A673 (cell line): ENCODE data around the gene MEGF11. TPM values are rescaled to one million over a fixed set of nuclear protein-coding genes. Genes with fewer than 3 reads are reported as not detected.

ENCODE experiments used
- BruUV-seq: library from RNA; stranded (reverse); fragments of 400-500 nt; replicated peaks from 2 replicates; lab custom pipeline; 2021; lab: Mats Ljungman, UMichigan
- CTCF ChIA-PET: fragments of 300-600 bp; sonication (Branson Sonifier 250); formaldehyde crosslinking; loops from one replicate; lab custom pipeline; 2022; ENCODE audit warnings: antibody characterized with exemption; lab: Charles Lee
- POLR2A ChIA-PET: fragments of 300-600 bp; sonication (Branson Sonifier 250); formaldehyde crosslinking; loops from one replicate; lab custom pipeline; 2022; ENCODE audit warnings: antibody characterized with exemption; ENCODE audit not compliant: low non-redundant PET; lab: Charles Lee
- DNase-seq: peaks from one replicate; pipeline ENCODE4 v3.0.0-alpha.2; 2015; ENCODE audit warnings: low spot score
- H3K27ac ChIP-seq: fragments of 200-600 bp; sonication (generic); 2 replicates; pipeline ENCODE4 v1.5.1; 2016; ENCODE audit warnings: mixed run types, low read depth, mild to moderate bottlenecking, mixed read lengths, antibody characterized with exemption, low read length; ENCODE audit not compliant: poor library complexity, severe bottlenecking
- H3K27me3 ChIP-seq: fragments of 200-600 bp; sonication (generic); replicated peaks from 2 replicates; pipeline ENCODE4 v1.6.1; 2017; ENCODE audit warnings: mixed run types, low read depth, mild to moderate bottlenecking, mixed read lengths, antibody characterized with exemption, low read length; ENCODE audit not compliant: insufficient read depth, poor library complexity
- H3K36me3 ChIP-seq: fragments of 200-600 bp; sonication (generic); 2 replicates; pipeline ENCODE4 v1.6.1; 2016; ENCODE audit warnings: mixed run types, mild to moderate bottlenecking, mixed read lengths, antibody characterized with exemption, low read length; ENCODE audit not compliant: insufficient read depth, poor library complexity, severe bottlenecking
- H3K4me1 ChIP-seq: fragments of 200-600 bp; sonication (generic); 2 replicates; pipeline ENCODE4 v1.6.1; 2017; ENCODE audit warnings: mixed run types, mild to moderate bottlenecking, mixed read lengths, antibody characterized with exemption, low read length; ENCODE audit not compliant: insufficient read depth, poor library complexity, severe bottlenecking
- H3K4me3 ChIP-seq: fragments of 200-600 bp; sonication (generic); 2 replicates; pipeline ENCODE4 v1.5.1; 2016; ENCODE audit warnings: low read depth, mixed run types, mild to moderate bottlenecking, mixed read lengths, low read length; ENCODE audit not compliant: poor library complexity, severe bottlenecking
- H3K9me3 ChIP-seq: fragments of 200-600 bp; sonication (generic); 2 replicates; pipeline ENCODE4 v1.6.1; 2016; ENCODE audit warnings: mixed run types, low read depth, mild to moderate bottlenecking, mixed read lengths, antibody characterized with exemption, low read length; ENCODE audit not compliant: poor library complexity, severe bottlenecking
- EZH2 ChIP-seq: fragments of 200-600 bp; sonication (generic); IDR thresholded peaks from 2 replicates; pipeline ENCODE4 v1.6.1; 2017; ENCODE audit warnings: borderline replicate concordance, low read depth, mild to moderate bottlenecking, mixed read lengths, antibody characterized with exemption, low read length; ENCODE audit not compliant: poor library complexity, severe bottlenecking
- intact Hi-C: fragments of 100-400 bp; cut with micrococcal nuclease; formaldehyde crosslinking; loops from one replicate; pipeline ENCODE4 v1.10.0; 2022; ENCODE audit not compliant: unreplicated experiment
- total RNA-seq: library from RNA; stranded (reverse); gene quantifications from 2 replicates; pipeline ENCODE4 v1.2.3, GENCODE V29; 2021
- TF ChIP-seq, protein P1 (sequence below): fragments of 300-800, 200-600 bp; sonication (generic); conservative IDR thresholded peaks from 2 replicates; pipeline ENCODE4 v1.5.1; 2017; ENCODE audit warnings: low read depth, mild to moderate bottlenecking, antibody characterized with exemption, low read length, moderate library complexity, mixed read lengths

MEGF11 gene
- total RNA-seq, 1 experiment from 2014 or later = 0.43 TPM

DNA sequence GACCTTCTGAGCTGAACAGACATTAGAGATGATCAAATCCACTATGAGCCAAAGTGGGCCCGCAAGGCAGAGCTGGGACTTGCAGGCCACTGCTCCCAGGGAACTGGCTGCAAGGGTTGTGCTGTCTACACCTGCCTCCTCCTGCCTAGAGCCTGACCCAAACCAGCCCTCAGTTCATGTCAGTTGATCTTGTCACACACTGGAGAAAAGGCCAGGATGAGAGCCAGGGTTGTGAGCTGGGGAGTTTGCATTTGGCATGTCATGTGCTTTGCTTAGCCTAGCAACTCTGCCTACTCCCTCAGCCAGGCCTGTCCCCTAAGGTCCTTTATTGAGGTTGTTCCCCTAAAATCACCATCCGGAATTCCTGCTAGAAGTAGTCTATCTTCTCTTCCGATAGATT, 316.5 kb downstream of the MEGF11 start:
- no TSS peak for BruUV-seq
- H3K4me1 ChIP-seq = no peaks in the 10 kb centered on the region
- H3K4me3 ChIP-seq = no peak overlapping the region
- no peak for DNase-seq
- ChIA-PET POLR2A (no interaction called here), CTCF (interaction anchor here (0.5 kb wide), 1 partner anchor 145 kb away, joined by 8 read pairs; no protein-coding TSS in a partner anchor)
- H3K27me3 ChIP-seq = no peaks in the 10 kb centered on the region
- TF ChIP-seq, protein P1, sequence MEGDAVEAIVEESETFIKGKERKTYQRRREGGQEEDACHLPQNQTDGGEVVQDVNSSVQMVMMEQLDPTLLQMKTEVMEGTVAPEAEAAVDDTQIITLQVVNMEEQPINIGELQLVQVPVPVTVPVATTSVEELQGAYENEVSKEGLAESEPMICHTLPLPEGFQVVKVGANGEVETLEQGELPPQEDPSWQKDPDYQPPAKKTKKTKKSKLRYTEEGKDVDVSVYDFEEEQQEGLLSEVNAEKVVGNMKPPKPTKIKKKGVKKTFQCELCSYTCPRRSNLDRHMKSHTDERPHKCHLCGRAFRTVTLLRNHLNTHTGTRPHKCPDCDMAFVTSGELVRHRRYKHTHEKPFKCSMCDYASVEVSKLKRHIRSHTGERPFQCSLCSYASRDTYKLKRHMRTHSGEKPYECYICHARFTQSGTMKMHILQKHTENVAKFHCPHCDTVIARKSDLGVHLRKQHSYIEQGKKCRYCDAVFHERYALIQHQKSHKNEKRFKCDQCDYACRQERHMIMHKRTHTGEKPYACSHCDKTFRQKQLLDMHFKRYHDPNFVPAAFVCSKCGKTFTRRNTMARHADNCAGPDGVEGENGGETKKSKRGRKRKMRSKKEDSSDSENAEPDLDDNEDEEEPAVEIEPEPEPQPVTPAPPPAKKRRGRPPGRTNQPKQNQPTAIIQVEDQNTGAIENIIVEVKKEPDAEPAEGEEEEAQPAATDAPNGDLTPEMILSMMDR = no peak
- TF ChIP-seq EZH2 = no peak
- no peaks in the 10 kb centered on the region for H3K36me3 ChIP-seq
- intact Hi-C loops = no loop called here
- no peaks in the 10 kb centered on the region for H3K9me3 ChIP-seq
- no peak overlapping the region for H3K27ac ChIP-seq

DNA sequence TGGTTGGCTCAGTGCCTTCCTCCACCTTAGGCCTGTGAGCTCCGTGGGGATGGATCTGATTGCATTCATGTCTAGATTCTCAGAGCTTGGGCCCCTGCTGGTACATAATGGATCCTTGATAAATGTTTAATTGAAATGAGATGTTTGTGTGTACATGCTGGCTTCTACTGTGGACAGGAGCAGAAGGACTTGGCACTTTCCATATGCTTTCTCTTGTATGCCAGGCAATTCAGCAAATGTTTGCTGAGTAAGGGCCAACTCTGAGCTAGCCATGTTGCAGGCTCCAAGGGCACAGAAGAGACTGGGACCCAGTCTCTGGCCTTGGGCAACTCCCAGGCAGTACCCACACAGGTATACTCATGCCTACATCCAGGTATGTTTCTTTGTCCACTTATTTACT, 317.3 kb downstream of the MEGF11 start:
- H3K27me3 ChIP-seq = no peaks in the 10 kb centered on the region
- TF ChIP-seq, protein P1 = no peak
- TF ChIP-seq EZH2 = no peak
- no peak for DNase-seq
- H3K36me3 ChIP-seq = no peaks in the 10 kb centered on the region
- BruUV-seq = no TSS peak
- no peak overlapping the region for H3K27ac ChIP-seq
- H3K4me3 ChIP-seq = no peak overlapping the region
- POLR2A ChIA-PET = no interaction called here
- H3K4me1 ChIP-seq = no peaks in the 10 kb centered on the region
- CTCF ChIA-PET = no interaction called here
- H3K9me3 ChIP-seq = no peaks in the 10 kb centered on the region
- intact Hi-C loops = no loop called here

DNA sequence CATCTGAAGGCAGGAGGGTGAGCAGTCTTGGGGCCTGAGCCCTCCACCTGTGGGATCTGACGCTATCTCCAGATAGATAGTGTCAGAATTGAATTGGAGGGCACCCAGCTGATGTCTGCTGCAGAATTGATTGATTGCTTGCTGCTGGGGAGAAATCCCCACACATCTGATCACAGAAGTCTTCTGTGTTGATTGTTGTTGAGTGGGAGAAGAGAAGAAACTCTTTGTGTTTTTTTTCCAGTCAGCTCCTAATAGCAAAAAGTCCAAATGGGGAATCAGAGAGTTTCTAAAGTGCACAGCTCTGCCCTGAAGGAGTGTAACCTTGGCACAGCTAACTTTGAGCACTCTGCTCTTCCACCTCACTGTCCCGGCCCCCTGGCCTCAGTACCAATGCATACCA, 318.2 kb downstream of the MEGF11 start:
- TF ChIP-seq, protein P1 = no peak
- TF ChIP-seq EZH2 = no peak
- no peaks in the 10 kb centered on the region for H3K27me3 ChIP-seq
- no peak overlapping the region for H3K4me3 ChIP-seq
- intact Hi-C loops = no loop called here
- no peaks in the 10 kb centered on the region for H3K9me3 ChIP-seq
- no peaks in the 10 kb centered on the region for H3K4me1 ChIP-seq
- ChIA-PET CTCF (no interaction called here), POLR2A (no interaction called here)
- no TSS peak for BruUV-seq
- no peak for DNase-seq
- H3K36me3 ChIP-seq = no peaks in the 10 kb centered on the region
- H3K27ac ChIP-seq = no peak overlapping the region
